WERI-Rb-1 (cell line): ENCODE results near the gene SEZ6.

Source experiments
- DNase-seq: peaks from one replicate; pipeline ENCODE4 v3.0.0-alpha.2; 2020
- H3K27ac ChIP-seq: fragments of 250-450 bp; sonication (Bioruptor Pico); 2 replicates; pipeline ENCODE4 v1.5.1; 2020; ENCODE audit warnings: mild to moderate bottlenecking, moderate library complexity
- H3K27me3 ChIP-seq: fragments of 250-450 bp; sonication (Bioruptor Pico); 2 replicates; pipeline ENCODE4 v1.5.1; 2021; ENCODE audit warnings: mild to moderate bottlenecking, low read depth, moderate library complexity; ENCODE audit not compliant: insufficient read depth, severe bottlenecking
- H3K36me3 ChIP-seq: fragments of 250-450 bp; sonication (Bioruptor Pico); 2 replicates; pipeline ENCODE4 v1.5.1; 2020; ENCODE audit warnings: mild to moderate bottlenecking, moderate library complexity
- H3K4me3 ChIP-seq: 2 replicates; pipeline ENCODE4 v1.5.1; 2011; ENCODE audit warnings: low read depth, mild to moderate bottlenecking, control low read depth, low read length
- H3K9me3 ChIP-seq: fragments of 250-450 bp; sonication (Bioruptor Pico); 2 replicates; pipeline ENCODE4 v1.5.1; 2021; ENCODE audit warnings: mild to moderate bottlenecking, moderate library complexity; ENCODE audit not compliant: severe bottlenecking
- CTCF ChIP-seq: IDR thresholded peaks from 2 replicates; pipeline ENCODE4 v1.5.1; 2011; ENCODE audit warnings: low read depth, mild to moderate bottlenecking, control low read depth, inconsistent platforms, low read length

Gene SEZ6

GRCh38 chr17:28928061-28928460 lies 77.8 kb downstream of the SEZ6 start:
- Histone ChIP-seq H3K4me3 (no peak overlapping the region), H3K36me3 (peaks cover 54% of the 10 kb centered on the region), H3K9me3 (no peaks in the 10 kb centered on the region), H3K27me3 (no peaks in the 10 kb centered on the region), H3K27ac (no peak overlapping the region)
- no peak for TF ChIP-seq CTCF
- DNase-seq, result no peak

GRCh38 chr17:28926786-28927185 lies 79.0 kb downstream of the SEZ6 start:
- Histone ChIP-seq H3K9me3 (no peaks in the 10 kb centered on the region), H3K36me3 (peaks cover 64% of the 10 kb centered on the region), H3K27me3 (no peaks in the 10 kb centered on the region), H3K27ac (no peak overlapping the region), H3K4me3 (no peak overlapping the region)
- TF ChIP-seq CTCF, result no peak
- DNase-seq, result no peak

GRCh38 chr17:28926366-28926765 lies 79.5 kb downstream of the SEZ6 start:
- H3K4me3 ChIP-seq, result no peak overlapping the region
- no peak for TF ChIP-seq CTCF
- H3K36me3 ChIP-seq, result peaks cover 67% of the 10 kb centered on the region
- no peak overlapping the region for H3K27ac ChIP-seq
- no peak for DNase-seq
- H3K9me3 ChIP-seq, result no peaks in the 10 kb centered on the region
- H3K27me3 ChIP-seq, result no peaks in the 10 kb centered on the region

GRCh38 chr17:28925912-28926365 lies 79.9 kb downstream of the SEZ6 start:
- H3K27ac ChIP-seq, result no peak overlapping the region
- H3K9me3 ChIP-seq, result no peaks in the 10 kb centered on the region
- DNase-seq, result no peak
- no peak for TF ChIP-seq CTCF
- H3K27me3 ChIP-seq, result no peaks in the 10 kb centered on the region
- H3K36me3 ChIP-seq, result peaks cover 71% of the 10 kb centered on the region
- H3K4me3 ChIP-seq, result no peak overlapping the region

- Histone ChIP-seq H3K27ac (no peak overlapping the region; the same call in 1 of the 2 replicates), H3K9me3 (no peaks in the 10 kb centered on the region), H3K27me3 (no peaks in the 10 kb centered on the region), H3K36me3 (peaks cover 96% of the 10 kb centered on the region), H3K4me3 (no peak overlapping the region)
- no peak for DNase-seq
- no peak for TF ChIP-seq CTCF
Observed at GRCh38 chr17:28920201-28920600, 85.6 kb downstream of the SEZ6 start.

GRCh38 chr17:28918295-28918694 lies 87.5 kb downstream of the SEZ6 start:
- Histone ChIP-seq H3K9me3 (no peaks in the 10 kb centered on the region), H3K36me3 (peaks cover 98% of the 10 kb centered on the region), H3K27me3 (no peaks in the 10 kb centered on the region), H3K27ac (no peak overlapping the region), H3K4me3 (no peak overlapping the region)
- no peak for DNase-seq
- no peak for TF ChIP-seq CTCF
